D721Med (cell line): ENCODE data around the gene CELF5.

ENCODE experiments used
- DNase-seq: peaks from one replicate; pipeline ENCODE4 v3.0.0; 2011; ENCODE audit warnings: low spot score; ENCODE audit not compliant: insufficient read length
- FAIRE-seq: peaks from 2 replicates; lab custom pipeline; 2011; peaks lifted over from hg19 to GRCh38; lab: Jason Lieb, UNC
- TF ChIP-seq, protein P1 (sequence below): IDR thresholded peaks from 2 replicates; pipeline ENCODE4 v1.5.1; 2012; ENCODE audit warnings: mild to moderate bottlenecking, control low read depth; ENCODE audit not compliant: insufficient read depth; ENCODE audit errors: missing control alignments

CELF5 gene

DNA sequence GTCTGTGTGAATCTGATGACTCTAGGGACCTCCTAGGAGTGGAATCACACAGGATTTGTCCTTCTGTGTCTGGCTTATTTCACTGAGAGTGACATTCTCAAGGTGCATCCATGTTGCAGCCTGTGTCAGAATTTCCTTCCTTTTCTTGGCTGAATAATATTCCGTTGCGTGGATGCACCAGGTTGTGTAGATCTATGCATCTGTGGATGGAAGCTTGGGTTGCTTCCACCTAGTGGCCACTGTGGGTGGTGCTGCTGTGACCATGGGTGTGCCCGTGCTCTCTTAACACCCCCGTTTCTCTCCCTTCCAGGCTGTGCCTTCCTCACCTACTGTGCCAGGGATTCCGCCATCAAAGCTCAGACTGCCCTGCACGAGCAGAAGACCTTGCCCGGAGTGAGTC lies 26.2 kb downstream of the CELF5 start:
- DNase-seq (no peak), FAIRE-seq (no peak)
- TF ChIP-seq, protein P1, sequence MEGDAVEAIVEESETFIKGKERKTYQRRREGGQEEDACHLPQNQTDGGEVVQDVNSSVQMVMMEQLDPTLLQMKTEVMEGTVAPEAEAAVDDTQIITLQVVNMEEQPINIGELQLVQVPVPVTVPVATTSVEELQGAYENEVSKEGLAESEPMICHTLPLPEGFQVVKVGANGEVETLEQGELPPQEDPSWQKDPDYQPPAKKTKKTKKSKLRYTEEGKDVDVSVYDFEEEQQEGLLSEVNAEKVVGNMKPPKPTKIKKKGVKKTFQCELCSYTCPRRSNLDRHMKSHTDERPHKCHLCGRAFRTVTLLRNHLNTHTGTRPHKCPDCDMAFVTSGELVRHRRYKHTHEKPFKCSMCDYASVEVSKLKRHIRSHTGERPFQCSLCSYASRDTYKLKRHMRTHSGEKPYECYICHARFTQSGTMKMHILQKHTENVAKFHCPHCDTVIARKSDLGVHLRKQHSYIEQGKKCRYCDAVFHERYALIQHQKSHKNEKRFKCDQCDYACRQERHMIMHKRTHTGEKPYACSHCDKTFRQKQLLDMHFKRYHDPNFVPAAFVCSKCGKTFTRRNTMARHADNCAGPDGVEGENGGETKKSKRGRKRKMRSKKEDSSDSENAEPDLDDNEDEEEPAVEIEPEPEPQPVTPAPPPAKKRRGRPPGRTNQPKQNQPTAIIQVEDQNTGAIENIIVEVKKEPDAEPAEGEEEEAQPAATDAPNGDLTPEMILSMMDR = peak; percentile 35

- TF ChIP-seq, protein P1 = no peak
- FAIRE-seq (no peak), DNase-seq (no peak)
Observed at GRCh38 chr19:3251229-3251628, 26.8 kb downstream of the CELF5 start.

DNA sequence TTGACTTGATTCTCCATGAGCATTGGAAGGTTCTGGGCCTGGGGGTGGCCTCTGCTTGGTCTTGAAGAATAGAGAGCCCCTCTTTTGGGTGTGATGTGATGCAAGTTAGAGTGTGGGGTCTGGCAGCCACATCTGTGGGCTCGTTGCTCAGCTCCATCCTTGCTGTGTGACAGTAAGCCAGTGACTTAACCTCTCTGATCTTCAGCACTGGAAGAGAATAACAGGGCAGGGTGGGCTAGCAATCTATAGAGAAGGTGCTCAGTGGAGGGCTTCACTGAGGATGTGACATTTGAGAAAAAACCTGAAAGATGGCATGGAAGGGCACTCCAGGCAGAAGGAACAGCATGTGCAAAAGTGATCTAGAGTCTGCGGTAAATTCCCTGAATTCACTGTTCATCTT lies 28.2 kb downstream of the CELF5 start:
- no peak for DNase-seq

GRCh38 chr19:3253270-3253669 lies 28.8 kb downstream of the CELF5 start:
- DNase-seq = no peak
- no peak for FAIRE-seq
- TF ChIP-seq, protein P1 = no peak

More for the DNA sequence above, 28.2 kb downstream of the CELF5 start:
- no peak for FAIRE-seq
- TF ChIP-seq, protein P1 = no peak

GRCh38 chr19:3254520-3254919 lies 30.1 kb downstream of the CELF5 start:
- TF ChIP-seq, protein P1 = no peak
- no peak for FAIRE-seq
- no peak for DNase-seq

GRCh38 chr19:3257071-3257470 lies 32.6 kb downstream of the CELF5 start:
- FAIRE-seq = no peak
- no peak for DNase-seq
- TF ChIP-seq, protein P1 = no peak

DNA sequence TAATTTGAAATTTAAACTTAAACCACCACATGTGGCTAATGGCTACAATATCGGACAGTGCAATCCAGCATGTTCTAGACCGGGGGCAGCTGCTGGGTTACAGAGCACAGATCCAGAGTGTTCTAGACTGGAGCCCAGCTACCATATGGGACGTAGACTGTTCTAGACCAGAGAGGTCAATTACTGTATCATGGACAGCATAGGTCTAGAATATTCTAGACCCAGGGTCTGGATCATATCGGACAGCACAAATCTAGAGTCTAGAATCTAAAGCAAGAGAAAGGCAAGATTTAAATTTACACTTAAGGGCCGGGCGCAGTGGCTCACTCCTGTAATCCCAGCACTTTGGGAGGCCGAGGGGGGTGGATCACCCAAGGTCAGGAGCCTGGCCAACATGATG lies 37.9 kb downstream of the CELF5 start:
- FAIRE-seq (no peak), DNase-seq (no peak)
- TF ChIP-seq, protein P1 = no peak
